ENCODE data around the gene TNFRSF19.

Gene TNFRSF19

DNA sequence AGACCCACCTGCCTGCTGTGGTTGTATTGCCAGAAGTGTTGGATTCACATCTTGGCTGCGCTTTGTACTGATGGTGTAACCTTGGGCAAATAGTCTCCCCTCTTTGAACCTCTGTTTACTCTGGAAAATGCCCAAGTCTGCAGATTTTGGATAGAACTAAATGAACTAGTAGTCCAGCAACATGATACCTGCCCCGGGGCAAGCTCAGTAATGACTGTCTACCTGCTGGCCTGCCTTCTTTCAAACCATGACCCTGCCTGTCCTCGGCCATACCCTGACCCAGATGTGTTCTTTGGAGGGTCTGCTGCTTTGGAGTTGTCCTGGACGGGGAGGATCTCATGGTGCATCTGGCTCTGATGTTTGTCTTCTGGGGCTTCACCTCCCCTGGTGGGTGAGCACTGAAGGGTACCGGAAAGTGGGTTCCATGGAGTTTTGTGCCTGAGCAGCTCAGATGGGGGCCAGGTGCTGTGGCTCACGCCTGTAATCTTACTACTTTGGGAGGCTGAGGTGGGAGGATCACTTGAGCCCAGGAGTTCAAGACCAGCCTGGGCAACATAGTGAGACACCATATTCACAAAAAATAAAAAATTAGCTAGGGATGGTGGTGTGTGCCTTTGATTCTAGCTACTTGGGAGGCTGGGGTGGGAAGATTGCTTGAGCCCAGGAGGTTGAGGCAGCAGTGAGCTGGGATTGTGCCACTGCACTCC, 59.5 kb downstream of the TNFRSF19 start:
- no peak for DNase-seq

DNA sequence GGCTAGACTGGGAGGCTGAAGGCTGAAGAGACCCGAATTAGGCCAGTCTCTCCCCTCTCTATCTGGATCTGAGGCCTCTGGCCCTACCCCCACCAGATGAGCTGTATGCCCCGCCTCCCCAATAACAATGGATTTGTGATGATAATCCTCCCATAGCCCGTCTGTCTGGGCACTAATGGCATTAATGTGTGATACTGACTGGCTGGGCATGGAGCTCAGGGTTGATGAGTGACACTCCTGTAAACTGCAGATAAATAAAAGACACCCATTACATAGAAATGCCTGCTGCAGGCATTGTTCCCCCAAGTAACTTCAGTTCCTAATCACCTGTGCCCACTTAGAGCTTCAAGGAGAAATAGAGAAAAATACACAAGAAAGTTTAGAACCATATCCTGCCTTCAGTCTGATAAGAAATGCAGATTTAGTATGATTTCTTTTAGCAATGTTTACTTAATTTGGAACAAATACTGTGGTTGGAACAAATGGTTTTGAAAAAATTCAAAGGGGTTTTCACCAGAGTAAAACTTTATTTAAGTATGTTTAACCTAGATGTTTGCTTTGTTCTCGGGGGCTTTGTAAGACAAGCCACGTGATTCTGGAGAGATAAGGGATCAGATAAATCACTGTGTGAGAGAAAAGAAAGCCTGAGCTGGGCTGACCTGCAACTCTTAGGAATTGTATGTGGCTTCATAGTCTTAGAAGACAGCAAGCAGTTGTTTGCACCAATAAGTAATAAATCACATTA, 60.3 kb downstream of the TNFRSF19 start:
- no peak for DNase-seq

DNA sequence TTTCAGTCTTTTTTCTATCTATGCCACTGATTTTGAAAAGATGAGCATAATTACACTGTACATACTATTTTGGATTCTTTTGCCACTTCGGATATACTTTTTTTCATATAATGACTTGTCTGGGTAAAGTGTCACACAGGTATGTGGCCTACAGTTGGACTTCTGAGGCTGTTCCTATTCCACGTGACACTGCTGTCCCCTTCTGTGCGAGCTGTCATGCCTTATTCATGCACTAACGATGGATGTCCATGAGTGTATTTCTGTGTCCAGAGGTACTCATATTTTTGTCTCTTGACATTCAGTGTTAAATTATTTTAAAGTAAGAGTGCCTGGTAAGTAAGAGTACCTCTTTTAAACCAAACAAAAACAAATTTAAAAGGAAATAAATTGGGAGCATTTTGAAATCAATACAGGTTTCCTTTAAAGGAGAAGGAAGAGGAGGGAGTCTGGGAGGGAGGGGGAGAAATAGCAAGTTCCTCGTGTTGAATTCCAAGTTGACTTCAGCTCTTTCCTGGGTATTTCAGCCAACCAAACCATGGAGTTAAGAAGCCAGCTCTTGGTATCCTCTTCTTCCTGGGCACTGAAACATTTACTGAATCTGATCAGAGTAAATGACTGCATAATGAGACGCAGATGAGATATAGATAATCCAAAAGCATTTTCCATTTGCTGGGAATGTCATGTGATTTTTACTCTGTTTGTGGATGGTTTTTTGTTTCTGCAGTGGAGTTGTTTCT, 61.3 kb downstream of the TNFRSF19 start:
- no peak for DNase-seq

DNA sequence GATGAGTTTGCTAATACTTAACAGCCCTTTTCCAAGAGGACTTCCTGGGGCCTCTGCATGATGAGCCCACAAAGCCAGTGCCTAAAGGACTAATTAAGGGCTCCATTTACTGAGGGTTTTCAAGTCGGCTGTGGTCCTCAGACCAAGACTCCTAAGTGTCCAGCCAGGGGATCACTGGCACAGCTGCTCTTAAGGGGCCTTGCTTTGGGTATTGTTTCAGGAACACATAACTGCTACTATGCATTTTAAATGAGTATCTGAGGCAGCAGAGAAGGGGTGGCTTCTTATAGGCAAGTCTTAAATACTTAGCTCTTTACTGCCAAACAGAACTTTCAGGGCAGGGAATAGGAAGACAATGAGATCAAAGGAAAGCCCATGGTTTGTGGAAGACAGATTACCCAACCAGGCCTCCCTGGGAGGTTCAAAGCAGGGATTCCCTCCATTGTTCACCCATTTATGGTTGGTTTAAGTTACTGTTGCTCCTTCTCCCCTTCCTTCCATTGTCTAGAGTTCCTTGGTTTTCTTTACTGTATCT, 61.9 kb downstream of the TNFRSF19 start:
- no peak for DNase-seq

DNA sequence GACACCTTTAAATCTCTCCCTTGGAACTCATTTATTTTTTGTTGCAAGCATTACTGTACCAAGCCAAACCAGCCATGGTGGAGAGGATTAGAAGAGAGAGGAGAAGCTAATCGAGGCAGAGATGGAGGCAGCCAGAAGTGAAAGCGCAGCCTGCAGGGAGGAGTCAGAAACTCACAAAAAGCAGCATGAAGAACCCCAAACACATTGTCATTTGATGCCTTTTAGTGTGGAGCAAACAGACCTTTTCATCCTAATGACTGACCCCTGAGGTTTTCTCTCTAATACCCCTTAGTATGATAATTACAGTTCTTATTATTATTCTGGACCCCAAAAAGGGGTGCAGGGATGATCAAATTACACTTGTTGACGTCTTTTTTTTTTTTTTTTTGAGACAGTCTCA, 62.5 kb downstream of the TNFRSF19 start:
- no peak for DNase-seq

DNA sequence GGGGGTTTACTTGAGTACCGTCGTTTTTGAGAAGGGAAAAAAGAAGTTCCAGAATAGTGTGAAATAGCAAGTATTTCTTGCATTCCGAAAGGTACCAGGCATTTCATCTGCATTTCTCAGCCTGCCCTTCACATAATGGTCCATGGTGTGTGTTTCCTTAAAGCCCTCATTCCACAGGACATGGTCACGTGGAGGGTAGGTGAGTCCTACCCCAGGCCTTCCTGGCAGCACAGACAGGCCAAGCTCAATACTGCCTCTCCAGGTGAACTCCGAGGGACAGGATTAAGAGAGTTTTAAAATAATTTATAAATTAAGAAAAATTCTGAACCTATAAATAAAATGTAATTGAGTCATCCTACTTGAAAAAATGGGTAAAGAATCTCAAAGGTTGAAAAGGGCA, 64.7 kb downstream of the TNFRSF19 start:
- DNase-seq = no peak

DNA sequence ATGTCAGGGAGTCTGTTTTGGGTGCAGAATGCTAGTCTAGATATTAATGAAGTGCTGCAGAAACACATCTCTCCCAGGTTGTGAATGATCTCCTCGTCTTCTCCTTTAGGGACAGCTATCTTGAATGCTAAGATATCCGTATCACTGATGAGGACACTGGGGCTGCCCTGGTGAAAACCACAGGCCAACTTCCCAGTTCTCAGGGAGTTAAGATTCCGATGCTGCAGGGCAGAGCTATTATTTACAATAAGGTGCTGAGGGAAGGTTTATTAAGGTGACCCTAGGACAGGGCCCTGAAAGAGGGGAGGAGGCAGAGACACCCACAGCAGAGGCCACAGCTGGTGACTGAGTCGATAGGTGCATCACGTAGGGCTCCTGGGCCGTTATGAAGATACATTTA, 66.1 kb downstream of the TNFRSF19 start:
- DNase-seq = no peak

DNA sequence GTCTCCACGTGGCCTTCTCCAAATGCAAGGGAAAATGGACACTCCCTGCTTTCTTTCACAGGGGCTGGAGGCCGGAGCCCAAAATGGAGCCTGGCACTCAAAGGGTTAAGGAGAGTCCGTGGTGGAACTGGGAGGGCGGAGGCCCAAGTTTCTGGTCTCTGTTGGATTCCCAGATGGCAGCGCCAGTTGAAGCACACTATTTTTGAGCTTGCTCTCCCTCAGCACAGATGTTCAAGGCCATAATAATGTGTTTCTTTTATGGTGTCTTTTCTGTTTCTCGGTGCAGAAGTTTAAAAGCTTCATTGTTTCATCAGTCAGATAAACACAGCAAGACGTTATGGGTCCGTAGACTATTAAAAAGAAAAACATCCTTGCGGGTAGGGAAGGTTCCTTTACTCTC, 67.6 kb downstream of the TNFRSF19 start:
- no peak for DNase-seq

DNA sequence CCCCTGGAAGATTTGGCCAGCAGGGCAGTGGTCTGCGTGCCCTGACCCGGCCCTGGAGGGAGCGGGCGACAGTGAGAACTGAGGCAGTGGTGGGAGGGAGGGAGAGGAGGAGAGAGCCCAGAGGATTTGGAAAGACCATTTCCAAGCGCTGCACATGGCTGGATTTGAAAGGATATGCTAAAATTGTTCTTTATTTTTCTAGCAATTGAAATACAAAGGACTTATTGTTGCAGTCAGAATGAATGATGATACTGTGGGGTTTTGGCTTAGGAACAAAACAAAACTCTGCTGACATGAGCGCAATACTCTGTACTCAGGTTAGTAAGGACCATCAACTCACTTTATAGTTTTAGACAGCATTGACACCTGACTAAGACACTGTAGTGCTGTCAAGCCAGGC, 69.5 kb downstream of the TNFRSF19 start:
- DNase-seq = no peak

DNA sequence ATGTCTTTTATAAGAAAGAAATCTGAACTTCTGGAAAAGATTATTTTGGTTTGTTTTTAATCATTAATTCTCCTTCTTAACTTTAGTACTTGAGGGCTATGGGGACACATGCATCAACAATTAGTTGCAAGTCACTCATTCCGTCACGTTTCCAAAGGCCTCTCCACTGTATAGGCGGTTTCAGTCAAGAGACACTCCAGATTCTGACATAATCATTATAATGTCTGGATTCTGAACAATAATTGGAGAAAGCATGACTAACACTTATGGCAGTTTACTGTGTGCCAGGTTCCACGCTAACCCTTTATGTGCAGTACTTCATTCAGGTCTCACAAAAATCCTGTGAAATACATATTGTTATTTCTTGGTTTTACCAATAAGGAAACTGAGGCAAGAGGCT, 71.9 kb downstream of the TNFRSF19 start:
- DNase-seq = no peak

DNA sequence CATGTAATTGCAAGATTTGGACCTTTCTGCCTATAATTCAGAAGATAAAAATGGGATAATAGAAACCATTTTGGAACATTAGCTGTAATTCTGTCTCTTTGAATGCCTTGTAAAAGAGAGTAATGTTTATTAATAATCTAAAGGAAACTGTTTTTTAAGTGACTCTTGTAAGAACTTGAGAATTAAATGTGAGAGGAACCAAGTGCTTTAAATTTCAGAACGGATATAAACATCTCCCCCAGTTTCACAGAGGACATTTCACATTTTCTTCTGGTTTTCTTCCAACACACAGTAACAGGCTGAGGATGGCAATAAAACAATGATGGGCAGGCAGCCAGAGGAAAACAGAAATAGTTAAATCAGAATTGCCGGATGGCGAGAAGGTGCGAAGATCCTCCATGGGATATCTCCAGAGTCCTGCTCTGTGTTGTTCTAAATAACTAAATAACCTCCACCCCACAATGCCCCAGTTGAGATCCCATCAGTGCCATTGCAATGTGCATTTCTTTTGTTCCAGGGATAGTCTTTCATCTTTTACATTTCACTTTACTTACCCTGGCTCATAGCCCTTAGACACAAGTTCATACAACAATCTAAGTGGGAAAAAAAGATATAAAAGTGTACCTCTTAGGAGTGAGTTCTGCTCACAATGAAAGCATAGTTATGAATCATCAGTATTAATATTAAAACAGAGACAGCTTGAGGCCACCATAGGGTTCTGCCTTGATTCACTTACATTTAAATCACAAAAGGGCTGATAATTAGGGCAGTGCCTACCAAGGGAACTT, 73.3 kb downstream of the TNFRSF19 start:
- DNase-seq = no peak

DNA sequence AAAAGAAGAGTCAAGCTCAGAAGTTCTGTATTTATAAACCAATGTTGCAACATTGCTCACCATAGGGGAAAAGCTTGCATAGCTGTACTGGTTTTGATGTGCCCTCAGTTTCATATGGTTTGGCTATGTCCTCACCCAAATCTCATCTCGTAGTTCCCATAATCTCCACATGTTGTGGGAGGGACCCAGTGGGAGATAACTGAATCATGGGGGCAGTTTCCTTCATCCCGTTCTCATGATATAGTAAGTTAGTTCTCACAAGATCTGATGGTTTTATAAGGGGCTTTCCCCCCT, 73.9 kb downstream of the TNFRSF19 start:
- no peak for DNase-seq

DNA sequence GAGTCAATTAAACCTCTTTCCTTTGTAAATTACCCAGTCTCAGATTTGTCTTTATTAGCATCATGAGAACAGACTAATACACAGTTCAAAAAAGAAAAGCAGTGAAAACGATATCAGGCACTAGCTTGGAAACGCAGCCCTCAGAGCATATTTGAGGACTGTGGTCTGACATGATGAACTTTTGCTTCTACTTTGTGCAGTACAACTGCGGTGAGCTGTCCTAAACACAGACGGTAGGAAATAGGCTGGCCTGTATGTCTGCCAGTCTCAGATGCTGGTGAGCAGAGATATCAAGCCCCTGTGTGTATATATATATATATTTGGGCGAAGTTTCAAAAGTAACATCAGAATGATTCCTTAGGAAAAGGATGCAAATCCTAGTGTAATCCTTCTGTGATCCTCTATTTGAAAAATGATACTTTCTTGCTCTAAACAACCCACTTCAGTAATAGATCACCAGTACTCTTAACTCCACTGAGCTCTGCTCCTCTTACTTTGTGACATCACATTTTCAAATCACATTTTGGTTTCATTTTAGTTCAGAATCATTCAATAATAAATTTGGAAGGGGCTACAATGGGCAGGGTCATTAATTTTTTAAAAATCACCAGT, 74.4 kb downstream of the TNFRSF19 start:
- DNase-seq = no peak

DNA sequence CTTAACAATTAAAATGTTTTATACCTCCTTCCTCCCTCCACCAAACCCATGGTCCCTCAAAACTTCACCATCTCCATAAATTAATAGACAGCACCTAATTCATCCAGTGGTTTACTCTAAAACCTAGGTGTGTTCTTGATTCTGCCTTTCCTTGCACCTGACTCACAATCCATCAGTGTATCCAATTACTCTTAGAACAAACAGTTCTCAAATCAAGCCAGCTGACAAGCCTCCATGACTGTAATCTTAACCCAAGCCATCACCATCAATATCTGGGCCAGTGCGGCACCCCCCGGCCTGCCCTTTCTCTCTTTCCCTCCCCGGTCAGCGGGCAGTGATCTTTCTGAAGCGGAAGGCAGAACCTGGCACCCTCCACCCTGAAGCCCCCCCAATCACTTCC, 75.6 kb downstream of the TNFRSF19 start:
- DNase-seq = no peak

DNA sequence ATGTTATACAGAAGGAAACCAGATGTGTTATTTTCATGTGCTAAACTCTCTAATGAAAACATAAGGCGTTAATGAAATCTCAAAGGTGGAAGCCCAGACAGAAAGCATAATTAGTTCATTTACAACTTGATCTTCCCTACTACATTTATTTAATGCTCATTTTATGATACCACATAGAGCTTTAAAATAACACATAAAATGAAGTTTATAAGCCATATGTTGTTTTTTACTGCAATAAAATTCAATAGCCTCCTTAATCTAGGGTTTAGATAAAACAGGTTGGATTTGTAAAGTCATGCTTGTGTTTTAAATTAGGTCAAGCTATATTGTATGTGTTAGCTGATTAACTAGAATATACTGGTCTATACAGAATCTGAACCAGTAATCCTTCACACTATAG, 81.2 kb downstream of the TNFRSF19 start:
- DNase-seq = no peak

DNA sequence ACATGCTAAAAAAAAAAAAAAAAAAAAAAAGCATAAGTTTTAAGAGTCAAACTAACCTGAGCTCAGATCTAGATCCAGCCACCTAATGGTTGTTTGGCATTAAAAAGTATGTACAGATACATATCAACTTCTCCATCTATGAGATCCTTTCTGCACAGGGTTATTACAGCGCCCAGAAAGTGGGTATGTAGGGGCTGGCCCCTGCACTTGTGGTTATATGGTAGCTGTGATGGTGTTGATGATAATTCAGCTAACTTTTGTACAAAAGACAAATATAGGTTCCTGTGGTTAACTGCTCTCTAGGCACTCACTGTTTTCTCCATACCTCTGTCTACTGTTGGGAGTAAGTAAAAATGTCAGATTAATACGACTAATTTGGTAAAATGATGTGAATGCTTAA, 81.7 kb downstream of the TNFRSF19 start:
- peak in 1 of 2 donors; percentile 16 for DNase-seq

DNA sequence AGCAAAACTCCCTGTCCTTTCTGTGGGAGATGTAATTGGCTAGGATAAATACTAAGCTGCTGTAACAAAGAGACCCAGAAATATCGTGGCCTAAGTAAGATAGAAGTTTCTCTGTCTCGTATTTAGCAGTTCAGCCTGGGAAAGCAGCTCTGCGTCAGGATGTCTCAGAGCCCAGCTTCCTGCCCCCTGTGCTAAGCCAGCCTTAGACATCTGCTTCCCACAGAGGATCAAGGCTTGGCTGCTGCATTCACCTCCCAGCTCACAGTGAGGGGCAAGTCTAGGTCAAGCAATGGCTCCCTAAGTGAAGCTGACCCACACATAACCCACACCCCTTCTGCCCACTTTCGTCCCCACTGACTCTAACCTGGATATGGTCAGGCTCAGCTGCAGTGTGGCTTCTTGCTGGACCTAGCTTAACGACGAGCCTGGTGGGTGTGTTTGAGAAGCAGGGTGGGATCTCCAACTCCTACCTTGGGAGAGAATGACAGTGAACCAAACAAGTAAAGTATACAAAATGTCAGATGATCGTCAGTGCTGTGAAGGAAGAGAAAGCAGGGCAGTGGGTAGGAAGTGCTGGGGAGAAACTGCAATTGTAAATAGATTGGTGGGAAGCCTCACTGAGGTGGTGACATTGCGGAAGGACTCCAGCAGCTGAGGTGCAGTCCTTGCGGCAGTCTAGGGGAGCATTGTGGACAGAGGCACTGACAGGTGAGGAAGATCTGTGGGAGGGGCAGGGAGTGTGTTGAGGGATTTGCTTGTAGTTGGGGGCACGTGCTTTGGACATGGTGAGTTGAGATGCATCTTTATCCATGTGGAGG, 82.9 kb downstream of the TNFRSF19 start:
- DNase-seq = no peak

DNA sequence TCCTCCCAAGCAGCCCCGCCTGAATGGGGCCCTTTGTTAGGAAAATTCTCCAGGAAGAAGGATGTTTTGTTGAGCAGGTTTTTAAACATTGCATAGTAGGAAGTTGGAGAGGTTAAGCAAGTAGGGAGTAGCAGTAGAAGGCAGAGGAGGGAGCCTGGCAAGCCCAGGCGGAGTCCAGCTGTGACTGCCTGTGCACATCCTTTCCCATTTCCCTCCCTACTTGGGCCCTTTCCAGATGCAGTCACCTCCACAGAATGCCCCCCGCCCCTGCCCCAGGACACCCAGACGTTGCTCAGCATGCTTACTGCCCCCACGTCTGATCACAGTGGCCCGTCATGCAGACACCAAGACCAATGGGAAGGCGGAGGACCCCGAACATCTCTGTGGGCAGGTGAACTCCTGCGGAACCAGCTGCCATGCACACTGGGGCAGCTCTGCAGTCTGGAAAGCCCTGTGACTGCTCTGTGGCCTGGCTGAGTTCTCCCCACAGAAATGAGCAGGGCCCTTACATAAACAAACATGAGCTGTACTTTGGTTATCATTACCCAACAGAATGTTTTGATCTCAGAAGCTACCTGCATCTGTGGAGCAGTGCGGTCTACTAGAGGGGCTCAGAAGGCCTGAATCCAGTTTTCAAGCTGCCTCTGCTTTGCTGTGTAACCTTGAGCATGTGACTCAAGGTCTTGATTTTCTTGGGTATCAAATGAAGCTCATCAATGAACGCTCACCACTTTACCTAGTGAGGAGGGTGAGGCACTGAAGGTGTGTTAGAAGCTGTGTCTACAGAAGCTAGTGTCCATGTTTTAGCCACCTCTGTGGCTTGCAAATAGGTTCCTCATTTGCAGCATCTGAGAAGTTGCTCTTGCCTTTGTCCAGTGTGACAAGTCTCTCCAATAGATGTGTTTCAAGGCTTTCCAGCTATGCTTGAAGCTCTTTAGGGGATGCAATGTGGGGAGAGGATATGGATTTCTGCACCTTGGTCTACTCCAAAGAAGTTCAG, 84.2 kb downstream of the TNFRSF19 start:
- DNase-seq = no peak

DNA sequence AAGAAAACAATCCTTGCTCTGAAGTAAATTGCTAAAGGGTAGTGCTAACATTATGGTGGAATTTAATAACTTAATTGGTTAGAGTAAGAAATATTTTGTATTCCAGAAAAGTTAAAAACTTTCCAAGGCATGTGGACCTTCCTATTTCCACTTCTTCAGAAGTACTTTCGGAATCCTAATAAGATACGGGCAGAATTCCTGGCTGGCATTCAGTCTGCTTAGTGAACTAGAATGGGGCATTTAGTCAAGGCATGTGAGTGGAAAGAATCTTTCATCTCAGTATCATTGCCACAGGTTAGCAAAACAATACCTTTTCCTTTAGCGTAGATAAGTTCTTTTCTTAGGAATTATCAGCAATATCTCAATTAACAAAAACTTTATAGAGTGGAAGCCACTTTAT, 85.1 kb downstream of the TNFRSF19 start:
- DNase-seq = no peak

DNA sequence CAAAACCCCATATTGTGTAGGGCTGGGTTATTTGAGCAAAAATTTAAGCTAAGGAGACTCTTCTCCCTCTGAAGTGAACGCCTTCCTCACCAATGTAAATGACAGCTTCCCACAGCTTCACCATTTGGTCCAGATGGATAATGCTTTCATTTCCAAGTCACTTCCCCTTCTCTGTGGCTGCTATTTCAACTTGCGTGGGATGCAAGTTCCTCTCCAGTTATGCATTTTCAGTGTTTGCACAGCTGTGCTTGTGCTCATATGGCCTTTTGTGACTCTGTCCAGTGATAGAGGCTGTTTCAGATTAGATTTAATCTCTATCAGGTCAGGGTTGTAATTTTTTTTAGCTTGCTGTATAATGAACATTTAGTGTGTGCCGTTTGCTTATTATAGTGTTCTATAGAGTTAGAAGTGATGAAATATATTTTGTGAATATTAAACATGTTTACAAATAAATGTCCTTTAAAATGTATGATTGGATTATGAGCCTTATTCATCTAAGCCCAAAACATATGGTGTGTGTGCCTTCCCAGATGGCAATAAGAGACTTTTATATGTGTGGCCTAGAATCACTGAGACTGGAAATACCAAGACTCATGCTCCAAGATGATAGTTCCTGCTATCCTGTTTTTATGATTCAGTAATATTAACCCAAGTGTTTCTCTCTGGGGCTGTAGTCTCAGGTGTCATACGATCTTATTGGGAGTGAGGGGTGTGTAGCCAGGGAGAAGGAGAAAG, 86.6 kb downstream of the TNFRSF19 start:
- DNase-seq = no peak

Data from CD4-positive, alpha-beta T cell treated with Interferon alpha-2 for 1 hour (primary cell).